Dedifferentiated amniotic fluid mesenchymal stem cell (primary cell): ENCODE data around the gene DHRSX.
"Not testable (repeated sequence)": the region's sequence is repeated elsewhere in the genome, so short reads cannot be mapped to it uniquely, and the experiment has no call there.

Experiments used
- DNase-seq: peaks from one replicate; pipeline ENCODE4 v3.0.0-alpha.2; 2016; ENCODE audit errors: extremely low spot score

The DHRSX gene

GRCh38 chrX:2456091-2456490 lies 44.7 kb downstream of the DHRSX start:
- not testable (repeated sequence) for DNase-seq

DNA sequence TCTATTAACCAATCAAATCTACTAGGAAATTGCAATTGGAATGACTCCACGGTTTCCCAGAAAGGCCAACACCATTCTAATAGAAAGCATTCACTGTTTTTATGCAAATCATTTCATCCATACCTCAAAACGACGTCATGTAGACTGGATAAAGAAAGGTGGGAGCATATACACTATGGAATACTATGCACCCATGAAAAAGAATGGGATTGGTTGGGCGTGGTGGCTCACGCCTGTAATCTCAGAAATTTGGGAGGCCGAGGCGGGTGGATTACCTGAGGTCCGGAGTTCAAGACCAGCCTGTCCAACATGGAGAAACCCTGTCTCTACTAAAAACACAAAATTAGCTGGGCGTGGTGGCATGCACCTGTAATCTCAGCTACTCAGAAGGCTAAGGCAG lies 46.2 kb downstream of the DHRSX start:
- not testable (repeated sequence) for DNase-seq

DNA sequence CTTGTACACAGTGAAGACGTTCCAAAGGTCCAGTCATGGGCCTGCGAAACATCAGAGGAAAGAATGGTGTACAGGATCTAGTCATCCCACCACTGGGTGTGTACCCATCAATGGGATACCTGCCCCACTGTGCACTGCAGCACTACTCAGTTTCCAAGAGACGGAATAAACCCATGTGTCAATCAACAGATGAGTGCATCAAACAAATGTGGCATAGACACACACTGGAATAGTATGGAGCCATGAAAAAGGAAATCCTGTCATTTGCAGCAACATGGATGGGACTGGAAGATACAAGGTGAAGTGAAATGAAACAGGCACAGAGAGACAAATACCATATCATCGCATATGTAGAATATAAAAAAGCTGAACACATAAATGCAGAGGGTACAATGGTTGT lies 48.0 kb downstream of the DHRSX start:
- DNase-seq: no peak

- no peak for DNase-seq
These were observed 48.4 kb downstream of the DHRSX start for GRCh38 chrX:2452317-2452784.

DNA sequence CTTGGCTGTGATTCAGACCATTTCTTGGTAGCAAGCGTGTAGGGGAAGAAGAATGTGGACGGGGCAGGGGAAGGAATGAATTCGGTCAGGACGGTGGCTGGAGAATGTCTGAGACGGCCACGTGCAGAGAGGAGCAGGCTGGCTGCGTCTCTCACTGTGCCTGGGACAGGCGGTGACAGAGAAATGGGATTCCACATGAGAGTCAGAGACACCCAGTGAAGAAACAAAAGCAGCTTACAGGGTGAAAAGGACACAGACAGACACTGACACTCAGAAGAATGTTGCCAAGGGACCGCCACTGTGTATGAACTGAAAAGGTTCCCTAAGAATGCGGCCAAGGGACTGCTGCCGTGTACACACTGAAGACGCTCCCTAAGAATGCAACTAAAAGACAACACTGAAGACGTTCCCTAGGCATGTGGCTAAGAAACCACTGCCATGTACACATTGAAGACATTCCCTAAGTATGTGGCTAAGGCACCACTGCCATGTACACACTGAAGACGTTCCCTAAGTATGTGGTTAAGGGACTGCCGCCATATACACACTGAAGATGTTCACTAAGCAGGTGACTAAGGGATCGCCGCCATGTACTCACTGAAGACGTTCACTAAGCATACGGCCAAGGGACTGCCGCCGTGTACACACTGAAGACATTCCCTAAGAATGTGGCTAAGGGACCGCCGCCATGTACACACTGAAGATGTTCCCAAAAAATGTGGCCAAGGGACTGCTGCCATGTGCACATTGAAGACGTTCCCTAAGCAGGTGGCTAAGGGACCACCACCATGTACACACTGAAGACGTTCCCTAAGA lies 49.1 kb downstream of the DHRSX start:
- no peak for DNase-seq

GRCh38 chrX:2450681-2451080 lies 50.1 kb downstream of the DHRSX start:
- no peak for DNase-seq

DNA sequence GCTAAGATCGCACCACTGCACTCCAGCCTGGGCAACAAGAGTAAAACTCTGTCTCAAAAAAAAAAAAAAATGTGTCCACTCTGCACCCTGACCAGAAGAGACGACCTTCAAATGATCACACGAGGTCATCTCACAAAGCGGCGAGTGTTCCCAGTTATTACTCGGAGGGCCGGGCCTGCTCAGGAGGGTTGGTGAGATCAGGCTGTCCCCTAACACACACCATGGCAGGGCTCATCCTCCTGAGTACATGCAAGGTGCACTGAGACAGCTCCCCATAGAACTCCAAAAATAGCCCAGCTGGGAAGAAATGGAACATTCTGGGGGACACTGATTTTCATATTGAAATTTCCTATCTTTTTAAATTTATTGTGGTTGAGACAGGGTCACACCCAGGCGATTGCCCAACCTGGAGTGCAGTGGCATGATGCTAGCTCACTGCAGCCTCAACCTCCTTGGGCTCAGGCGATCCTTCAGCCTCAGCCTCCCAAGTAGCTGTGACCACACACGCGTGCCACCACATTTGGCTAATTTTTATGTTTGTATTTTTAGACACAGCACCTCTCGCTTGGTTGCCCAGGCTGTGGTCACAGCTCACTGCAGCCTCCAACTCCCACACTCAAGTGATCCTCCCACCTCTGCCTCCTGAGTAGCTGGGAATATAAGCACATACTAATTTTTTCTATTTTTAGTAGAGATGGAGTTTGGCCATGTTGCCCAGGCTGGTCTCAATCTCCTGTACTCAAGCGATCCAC lies 51.5 kb downstream of the DHRSX start:
- DNase-seq: no peak

DNA sequence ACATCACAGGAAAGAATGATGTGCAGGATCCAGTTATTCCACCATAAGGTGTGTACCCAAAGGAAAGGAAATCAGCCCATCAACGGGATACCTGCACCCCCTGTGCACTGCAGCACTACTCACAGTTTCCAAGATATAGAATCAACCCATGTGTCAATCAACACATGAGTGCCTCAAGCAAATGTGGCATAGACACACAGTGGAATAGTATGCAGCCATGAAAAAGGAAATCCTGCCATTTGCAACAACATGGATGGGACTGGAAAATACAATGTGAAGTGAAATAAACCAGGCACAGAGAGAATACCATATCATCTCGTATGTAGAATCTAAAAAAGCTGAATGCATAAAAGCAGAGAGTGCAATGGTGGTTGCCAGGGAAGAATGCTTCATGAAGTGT lies 53.3 kb downstream of the DHRSX start:
- DNase-seq: no peak

DNA sequence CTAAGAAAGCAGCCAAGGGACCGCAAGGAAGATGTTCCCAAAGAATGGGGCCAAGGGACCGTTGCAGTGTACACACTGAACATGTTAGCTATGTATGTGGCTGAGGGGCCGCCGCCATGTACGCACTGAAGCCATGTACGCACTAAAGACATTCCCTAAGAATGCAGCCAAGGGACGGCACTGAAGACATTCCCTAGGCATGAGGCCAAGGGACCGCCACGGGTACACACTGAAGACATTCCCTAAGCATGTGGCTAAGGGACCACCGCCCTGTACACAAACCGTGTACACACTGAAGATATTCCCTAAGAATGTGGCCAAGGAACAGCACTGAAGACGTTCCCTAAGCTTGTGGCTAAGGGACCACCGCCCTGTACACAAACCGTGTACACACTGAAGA lies 54.0 kb downstream of the DHRSX start:
- DNase-seq: no peak

GRCh38 chrX:2445662-2446623 lies 54.8 kb downstream of the DHRSX start:
- no peak for DNase-seq

DNA sequence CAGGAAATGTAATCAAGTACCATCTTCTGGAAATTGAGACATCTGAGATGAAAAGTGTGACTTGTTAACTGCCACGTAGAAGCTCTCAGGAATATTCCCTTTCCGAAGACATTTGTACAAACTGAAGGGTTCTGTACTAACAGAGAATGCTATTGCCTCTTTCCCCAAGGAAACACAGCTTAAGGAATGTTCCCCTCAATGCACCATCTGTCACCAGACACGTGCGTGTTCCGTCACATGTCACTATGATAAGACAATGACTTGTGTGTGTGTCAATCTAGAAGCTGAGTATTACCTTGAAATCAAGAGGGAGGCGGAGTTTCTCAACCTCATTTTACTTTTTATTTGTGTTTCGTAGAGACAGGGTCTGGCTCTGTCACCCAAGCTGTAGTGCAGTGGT lies 58.1 kb downstream of the DHRSX start:
- DNase-seq: no peak

DNA sequence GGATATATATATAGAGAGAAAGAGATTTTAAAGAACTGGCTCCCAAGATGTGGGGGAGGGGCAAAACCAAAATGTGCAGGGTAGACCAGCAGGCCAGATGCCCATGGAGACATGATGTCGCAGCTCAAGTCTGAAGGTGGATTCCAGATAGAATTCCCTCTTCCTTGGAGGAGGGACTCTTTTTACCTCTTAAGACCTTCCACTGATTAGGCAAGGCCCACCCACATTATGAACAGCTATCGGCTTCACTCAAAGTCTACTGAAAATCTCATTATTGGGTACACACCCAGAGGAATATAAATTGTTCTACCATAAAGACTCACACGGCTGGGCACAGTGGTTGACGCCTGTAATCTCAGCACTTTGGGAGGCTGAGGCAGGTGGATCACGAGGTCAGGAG lies 59.3 kb downstream of the DHRSX start:
- DNase-seq: no peak

DNA sequence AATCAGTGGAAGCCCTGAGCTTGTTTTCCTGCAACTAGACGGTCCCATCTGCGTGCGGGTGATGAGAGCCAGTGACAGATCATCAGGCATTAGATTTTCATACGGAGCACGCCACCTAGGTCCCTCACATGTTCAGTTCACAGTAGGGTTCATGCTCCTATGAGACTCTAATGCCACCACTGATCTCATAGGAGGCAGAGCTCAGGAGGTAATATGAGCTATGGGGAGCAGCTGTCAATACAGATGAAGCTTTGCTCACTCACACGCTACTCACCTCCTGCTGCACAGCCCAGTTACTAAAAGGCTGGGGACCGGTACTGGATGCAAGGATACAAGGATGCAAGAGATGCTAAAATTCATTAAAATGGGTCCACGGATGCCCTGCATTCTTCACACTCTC lies 61.2 kb downstream of the DHRSX start:
- no peak for DNase-seq

DNA sequence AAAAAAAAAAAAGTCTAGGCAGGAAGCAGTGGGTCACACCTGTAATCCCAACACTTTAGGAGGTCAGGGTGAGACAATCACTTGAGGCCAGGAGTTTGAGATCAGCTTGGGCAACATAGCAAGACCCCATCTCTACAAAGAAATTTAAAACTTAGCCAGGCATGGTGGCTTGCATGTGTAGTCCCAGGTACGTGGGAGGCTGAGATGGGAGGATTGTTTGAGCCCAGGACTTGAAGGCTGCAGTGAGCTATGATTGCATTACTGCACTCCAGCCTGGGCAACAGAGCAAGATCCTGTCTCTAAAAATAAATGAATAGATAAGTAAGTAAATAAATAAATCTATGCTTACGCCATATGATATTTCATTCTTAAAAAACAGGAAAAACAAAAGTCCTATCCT lies 65.3 kb downstream of the DHRSX start:
- no peak for DNase-seq

GRCh38 chrX:2434270-2435163 lies 66.3 kb downstream of the DHRSX start:
- no peak for DNase-seq

- DNase-seq: no peak
These were observed 68.4 kb downstream of the DHRSX start for GRCh38 chrX:2432298-2432863.

GRCh38 chrX:2430265-2430825 lies 70.4 kb downstream of the DHRSX start:
- DNase-seq: no peak

DNA sequence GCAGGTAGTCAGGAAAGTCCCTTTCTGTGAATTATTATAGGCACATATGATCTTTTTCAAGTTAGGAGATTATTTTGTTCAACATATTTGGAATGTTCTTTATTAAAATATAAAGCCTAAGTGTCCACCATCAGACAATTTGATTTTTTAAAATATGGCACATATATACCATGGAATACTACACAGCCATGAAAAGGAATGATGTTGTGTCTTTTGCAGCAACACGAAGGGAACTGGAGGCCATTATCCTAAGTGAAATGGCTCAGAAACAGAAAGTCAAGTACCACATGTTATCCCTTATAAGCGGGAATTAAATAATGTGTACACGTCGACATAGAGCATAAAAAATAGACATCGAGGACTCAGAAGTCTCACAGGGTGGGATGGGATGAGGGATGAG lies 73.0 kb downstream of the DHRSX start:
- no peak for DNase-seq

DNA sequence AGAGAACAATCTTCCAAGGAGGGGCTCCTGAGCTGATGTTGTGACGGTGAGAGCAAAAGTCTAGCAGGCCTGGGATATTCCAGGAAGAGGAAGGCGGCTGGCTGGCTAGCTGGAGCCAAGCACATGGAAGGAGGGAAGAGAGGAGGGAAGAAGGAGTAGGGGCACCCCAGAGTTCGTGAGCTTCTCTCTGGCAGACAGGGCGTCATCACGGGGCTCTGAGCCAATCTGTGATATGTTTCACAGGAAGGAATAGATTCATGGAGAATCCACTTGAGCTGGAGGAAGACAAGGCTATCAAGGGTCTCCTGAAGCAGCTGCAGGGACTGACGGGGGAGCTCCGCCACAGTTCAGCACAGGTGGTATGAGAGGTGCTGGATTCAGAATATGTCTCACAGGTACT lies 73.6 kb downstream of the DHRSX start:
- no peak for DNase-seq

- DNase-seq: no peak
These were observed 74.4 kb downstream of the DHRSX start for GRCh38 chrX:2426289-2426882.
